Smooth muscle cell (in vitro differentiated cells): Measurements from ENCODE around the gene CKMT2. TPM values are rescaled to one million over a fixed set of nuclear protein-coding genes. Genes with fewer than 3 reads are reported as not detected.

Source experiments
- DNase-seq: peaks from one replicate; lab custom pipeline; 2025; ENCODE audit not compliant: unreplicated experiment; lab: John Stamatoyannopoulos, UW
- H2AFZ ChIP-seq: fragments of 200-600 bp; sonication (generic); 2 replicates; pipeline ENCODE4 v1.6.0; 2016; ENCODE audit warnings: antibody characterized with exemption, low read depth, mild to moderate bottlenecking
- H3F3A ChIP-seq: fragments of 200-600 bp; sonication (generic); 2 replicates; pipeline ENCODE4 v1.6.0; 2017; ENCODE audit warnings: antibody characterized with exemption, low read depth
- H3K27ac ChIP-seq: fragments of 200-600 bp; sonication (generic); 2 replicates; pipeline ENCODE4 v1.5.1; 2016; ENCODE audit warnings: low read depth, mild to moderate bottlenecking
- H3K27me3 ChIP-seq: fragments of 200-600 bp; sonication (generic); 2 replicates; pipeline ENCODE4 v1.6.1; 2016; ENCODE audit warnings: low read depth, mild to moderate bottlenecking
- H3K36me3 ChIP-seq: fragments of 200-600 bp; sonication (generic); 2 replicates; pipeline ENCODE4 v1.5.1; 2016; ENCODE audit warnings: low read depth
- H3K4me1 ChIP-seq: fragments of 200-600 bp; sonication (generic); 2 replicates; pipeline ENCODE4 v1.5.1; 2016; ENCODE audit warnings: low read depth
- H3K4me2 ChIP-seq: fragments of 200-600 bp; sonication (generic); 2 replicates; pipeline ENCODE4 v1.6.0; 2016; ENCODE audit warnings: mild to moderate bottlenecking
- H3K4me3 ChIP-seq: fragments of 200-600 bp; sonication (generic); 2 replicates; pipeline ENCODE4 v1.5.1; 2016; ENCODE audit warnings: mild to moderate bottlenecking
- H3K79me2 ChIP-seq: fragments of 200-600 bp; sonication (generic); 2 replicates; pipeline ENCODE4 v1.6.0; 2016; ENCODE audit warnings: low read depth, mild to moderate bottlenecking
- H3K9ac ChIP-seq: fragments of 200-600 bp; sonication (generic); 2 replicates; pipeline ENCODE4 v1.6.0; 2016; ENCODE audit warnings: low read depth
- H3K9me3 ChIP-seq: fragments of 200-600 bp; sonication (generic); replicated peaks from 2 replicates; pipeline ENCODE4 v1.5.1; 2016; ENCODE audit warnings: low read depth
- H4K20me1 ChIP-seq: fragments of 200-600 bp; sonication (generic); 2 replicates; pipeline ENCODE4 v1.6.0; 2016; ENCODE audit warnings: low read depth
- WGBS: methylation state at CpG from one replicate; pipeline ENCODE4 v1.1.7; 2016; ENCODE audit warnings: low lambda C conversion rate; 5-methylcytosine and 5-hydroxymethylcytosine counted together
- polyA plus RNA-seq: library from polyadenylated mRNA; unstranded; fragments of >200 nt; fragmentation: Nextera tagmentation; extraction: Ambion mirVana; gene quantifications from 2 replicates; pipeline ENCODE4 v1.2.1, GENCODE V29; 2016
- total RNA-seq: library from RNA; depleted of rRNA; stranded (reverse); fragments of >200 nt; gene quantifications from 2 replicates; pipeline ENCODE4 v1.2.3, GENCODE V29; 2014
- TF ChIP-seq, protein P1 (sequence below): fragments of 200-600 bp; sonication (generic); IDR thresholded peaks from 2 replicates; pipeline ENCODE4 v1.5.1; 2017; ENCODE audit warnings: borderline replicate concordance, mild to moderate bottlenecking, antibody characterized with exemption; ENCODE audit not compliant: insufficient read depth, poor library complexity, severe bottlenecking

The CKMT2 gene
- total and polyA plus RNA-seq, 2 experiments from 2014 or later = 1.5 TPM; not detected in 1

- H3K27ac ChIP-seq = no peak overlapping the region
- WGBS = 100% methylated on average over 2 of the region's 2 CpGs
- H3K4me3 ChIP-seq = no peak overlapping the region
- H3K27me3 ChIP-seq = no peaks in the 10 kb centered on the region
- no peaks in the 10 kb centered on the region for H3K4me1 ChIP-seq
- H3K36me3 ChIP-seq = no peaks in the 10 kb centered on the region
- H3K4me2 ChIP-seq = no peak overlapping the region
- no peak for DNase-seq
- TF ChIP-seq, protein P1, sequence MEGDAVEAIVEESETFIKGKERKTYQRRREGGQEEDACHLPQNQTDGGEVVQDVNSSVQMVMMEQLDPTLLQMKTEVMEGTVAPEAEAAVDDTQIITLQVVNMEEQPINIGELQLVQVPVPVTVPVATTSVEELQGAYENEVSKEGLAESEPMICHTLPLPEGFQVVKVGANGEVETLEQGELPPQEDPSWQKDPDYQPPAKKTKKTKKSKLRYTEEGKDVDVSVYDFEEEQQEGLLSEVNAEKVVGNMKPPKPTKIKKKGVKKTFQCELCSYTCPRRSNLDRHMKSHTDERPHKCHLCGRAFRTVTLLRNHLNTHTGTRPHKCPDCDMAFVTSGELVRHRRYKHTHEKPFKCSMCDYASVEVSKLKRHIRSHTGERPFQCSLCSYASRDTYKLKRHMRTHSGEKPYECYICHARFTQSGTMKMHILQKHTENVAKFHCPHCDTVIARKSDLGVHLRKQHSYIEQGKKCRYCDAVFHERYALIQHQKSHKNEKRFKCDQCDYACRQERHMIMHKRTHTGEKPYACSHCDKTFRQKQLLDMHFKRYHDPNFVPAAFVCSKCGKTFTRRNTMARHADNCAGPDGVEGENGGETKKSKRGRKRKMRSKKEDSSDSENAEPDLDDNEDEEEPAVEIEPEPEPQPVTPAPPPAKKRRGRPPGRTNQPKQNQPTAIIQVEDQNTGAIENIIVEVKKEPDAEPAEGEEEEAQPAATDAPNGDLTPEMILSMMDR = no peak
- H4K20me1 ChIP-seq = no peaks in the 10 kb centered on the region
- no peaks in the 10 kb centered on the region for H3F3A ChIP-seq
- no peak overlapping the region for H3K9ac ChIP-seq
- no peaks in the 10 kb centered on the region for H3K9me3 ChIP-seq
- no peak overlapping the region for H2AFZ ChIP-seq
- H3K79me2 ChIP-seq = no peaks in the 10 kb centered on the region
Observed at GRCh38 chr5:81226286-81226685, 6.8 kb upstream of the CKMT2 start.

- no peak overlapping the region for H2AFZ ChIP-seq
- H3K79me2 ChIP-seq = no peaks in the 10 kb centered on the region
- no peak overlapping the region for H3K9ac ChIP-seq
- H3K36me3 ChIP-seq = no peaks in the 10 kb centered on the region
- H3K9me3 ChIP-seq = no peaks in the 10 kb centered on the region
- H3K4me1 ChIP-seq = no peaks in the 10 kb centered on the region
- H3K27ac ChIP-seq = no peak overlapping the region
- H3K27me3 ChIP-seq = no peaks in the 10 kb centered on the region
- 97% methylated on average over 1 of the region's 1 CpG for WGBS
- TF ChIP-seq, protein P1 = no peak
- H4K20me1 ChIP-seq = no peaks in the 10 kb centered on the region
- no peaks in the 10 kb centered on the region for H3F3A ChIP-seq
- no peak overlapping the region for H3K4me3 ChIP-seq
- no peak for DNase-seq
- no peak overlapping the region for H3K4me2 ChIP-seq
Observed at GRCh38 chr5:81226949-81227348, 6.2 kb upstream of the CKMT2 start.

GRCh38 chr5:81228084-81228483 is 5.0 kb upstream of the CKMT2 start:
- H3K4me3 ChIP-seq = no peak overlapping the region
- DNase-seq = no peak
- peaks cover 3% of the 10 kb centered on the region for H3K4me1 ChIP-seq
- H4K20me1 ChIP-seq = no peaks in the 10 kb centered on the region
- H3K9me3 ChIP-seq = no peaks in the 10 kb centered on the region
- no peak overlapping the region for H3K27ac ChIP-seq
- TF ChIP-seq, protein P1 = no peak
- no peaks in the 10 kb centered on the region for H3F3A ChIP-seq
- no peak overlapping the region for H3K9ac ChIP-seq
- WGBS = 87% methylated on average over 4 of the region's 4 CpGs
- H3K79me2 ChIP-seq = no peaks in the 10 kb centered on the region
- no peak overlapping the region for H3K4me2 ChIP-seq
- H3K27me3 ChIP-seq = no peaks in the 10 kb centered on the region
- no peak overlapping the region for H2AFZ ChIP-seq
- H3K36me3 ChIP-seq = no peaks in the 10 kb centered on the region

- Histone ChIP-seq H3K9me3 (no peaks in the 10 kb centered on the region), H3K27ac (no peak overlapping the region), H3K4me1 (peaks cover 9% of the 10 kb centered on the region), H2AFZ (no peak overlapping the region), H4K20me1 (no peaks in the 10 kb centered on the region), H3F3A (no peaks in the 10 kb centered on the region), H3K4me3 (no peak overlapping the region), H3K9ac (no peak overlapping the region), H3K36me3 (no peaks in the 10 kb centered on the region), H3K79me2 (no peaks in the 10 kb centered on the region), H3K27me3 (no peaks in the 10 kb centered on the region), H3K4me2 (no peak overlapping the region)
- 79% methylated on average over 8 of the region's 8 CpGs for WGBS
- TF ChIP-seq, protein P1 = no peak
- DNase-seq = no peak
Observed at GRCh38 chr5:81230416-81230815, 2.7 kb upstream of the CKMT2 start.
